Measurements from ENCODE around the gene RNU5B-1.
"Not testable (repeated sequence)": the region's sequence is repeated elsewhere in the genome, so short reads cannot be mapped to it uniquely, and the experiment has no call there.

Gene RNU5B-1

GRCh38 chr15:65344914-65345275 is 40.4 kb downstream of the RNU5B-1 start:
- no peak for DNase-seq

- no peak for DNase-seq
Observed at GRCh38 chr15:65346856-65347598, 42.5 kb downstream of the RNU5B-1 start.

- DNase-seq = not testable (repeated sequence)
Observed at GRCh38 chr15:65347756-65348155, 43.3 kb downstream of the RNU5B-1 start.

GRCh38 chr15:65349338-65349737 is 44.9 kb downstream of the RNU5B-1 start:
- DNase-seq = no peak

GRCh38 chr15:65351972-65352371 is 47.5 kb downstream of the RNU5B-1 start:
- DNase-seq = not testable (repeated sequence)
